Body of pancreas (tissue), 4 donors: Measurements from ENCODE around the gene ZFAND5. TPM values are rescaled to one million over a fixed set of nuclear protein-coding genes. Genes with fewer than 3 reads are reported as not detected.

ENCODE experiments used
- ATAC-seq: fragments of 150-250 bp; one replicate; pipeline ENCODE4 v1.9.1; 2016
- DNase-seq, 4 donors: peaks; one replicate each; pipeline ENCODE4 v3.0.0-alpha.2; 2019
- H3K27ac ChIP-seq, 4 donors: fragments of 200-600 bp; sonication (generic); 1 replicate in 3 of 4; 2 replicates in 1 of 4; pipeline versions ENCODE4 v1.5.1 to v1.6.1; 2016 to 2019; ENCODE audit warnings: mild to moderate bottlenecking in 1 of 4, mixed read lengths in 1 of 4, moderate library complexity in 1 of 4
- H3K27me3 ChIP-seq, 2 donors: fragments of 200-600 bp; sonication (generic); one replicate each; pipeline ENCODE4 v1.6.0; 2016; ENCODE audit warnings: mild to moderate bottlenecking in 1 of 2
- H3K36me3 ChIP-seq, 2 donors: fragments of 200-600 bp; sonication (generic); replicated peaks in 1 of 2; 2 replicates each; pipeline ENCODE4 v1.5.1; 2016; ENCODE audit warnings: low read depth in 2 of 2; ENCODE audit not compliant: insufficient read depth in 1 of 2
- H3K4me1 ChIP-seq: fragments of 200-600 bp; sonication (generic); one replicate; pipeline ENCODE4 v1.6.0; 2016
- H3K4me3 ChIP-seq, 2 donors: fragments of 200-600 bp; sonication (generic); 1 replicate in 1 of 2; 2 replicates in 1 of 2; pipeline ENCODE4 v1.5.1; 2016 to 2019
- H3K9me3 ChIP-seq, 3 donors: fragments of 200-600 bp; sonication (generic); 1 replicate in 2 of 3; 2 replicates in 1 of 3; pipeline ENCODE4 v1.5.1; 2016
- CTCF ChIP-seq, 7 experiments: fragments of 450-650 bp in 4 of 7; fragments of 200-600 bp in 3 of 7; sonication (generic) in 3 of 7; IDR thresholded peaks; one replicate each; pipeline ENCODE4 v1.5.1; 2016 to 2019; ENCODE audit warnings: antibody characterized with exemption in 7 of 7
- POLR2A ChIP-seq, 3 donors: fragments of 450-650 bp; IDR thresholded peaks; one replicate each; pipeline ENCODE4 v1.6.1; 2016; ENCODE audit warnings: antibody characterized with exemption in 3 of 3, mild to moderate bottlenecking in 2 of 3
- WGBS, 2 donors: methylation state at CpG; one replicate each; pipeline ENCODE4 v1.1.5; 2017; 5-methylcytosine and 5-hydroxymethylcytosine counted together
- intact Hi-C: fragments of 100-400 bp; cut with DNase I; formaldehyde crosslinking; loops from one replicate; pipeline ENCODE4 v1.15.1; 2023
- total RNA-seq, 2 donors: library from RNA; depleted of rRNA; stranded (reverse); fragments of >200 nt; gene quantifications; one replicate each; pipeline ENCODE4 v1.1.0, GENCODE V29; 2016

ZFAND5 gene
- total RNA-seq, 2 donors from 2014 or later, result 89.2 to 172 TPM

- H3K27me3 ChIP-seq, result no peaks in the 10 kb centered on the region
- H3K36me3 ChIP-seq, result peaks cover 12 to 19% of the 10 kb centered on the region in 2 donors
- H3K27ac ChIP-seq, result no peak overlapping the region
- 83 to 84% methylated on average over 4 of the region's 4 CpGs for WGBS, 2 donors
- DNase-seq (no peak), ATAC-seq (no peak)
- intact Hi-C loops, result loop anchor here (10.0 kb wide), 2 partner anchors 49 to 241 kb away; no protein-coding TSS in a partner anchor
- no peak overlapping the region for H3K4me3 ChIP-seq
- TF ChIP-seq POLR2A (IDR thresholded peaks at IDR 0.05) (peak in 2 of 3 donors; percentile 5 to 8), CTCF (IDR thresholded peaks at IDR 0.05) (no peak)
- H3K9me3 ChIP-seq, result no peaks in the 10 kb centered on the region
- peaks cover 26% of the 10 kb centered on the region for H3K4me1 ChIP-seq
Observed at GRCh38 chr9:72353455-72354116, 11.4 kb downstream of the ZFAND5 start.

- intact Hi-C loops, result loop anchor here (10.0 kb wide), 2 partner anchors 48 to 242 kb away; no protein-coding TSS in a partner anchor
- ATAC-seq, result no peak
- H3K27me3 ChIP-seq, result no peaks in the 10 kb centered on the region
- no peak for TF ChIP-seq POLR2A (IDR thresholded peaks at IDR 0.05)
- TF ChIP-seq CTCF (IDR thresholded peaks at IDR 0.05), result no peak
- H3K9me3 ChIP-seq, result no peaks in the 10 kb centered on the region
- 63 to 94% methylated on average over 1 to 2 of the region's 2 CpGs for WGBS, 2 donors
- no peak overlapping the region for H3K4me3 ChIP-seq
- DNase-seq, result no peak
- peaks cover 12 to 16% of the 10 kb centered on the region in 2 donors for H3K36me3 ChIP-seq
- H3K4me1 ChIP-seq, result peaks cover 19% of the 10 kb centered on the region
- no peak overlapping the region for H3K27ac ChIP-seq
Observed at GRCh38 chr9:72352911-72353388, 12.1 kb downstream of the ZFAND5 start.

GRCh38 chr9:72351538-72352453 is 13.2 kb downstream of the ZFAND5 start:
- peaks cover 12 to 15% of the 10 kb centered on the region in 2 donors for H3K36me3 ChIP-seq
- no peak for ATAC-seq
- intact Hi-C loops, result loop anchor here (10.0 kb wide), 2 partner anchors 47 to 243 kb away; no protein-coding TSS in a partner anchor
- H3K9me3 ChIP-seq, result no peaks in the 10 kb centered on the region
- no peak for TF ChIP-seq CTCF (IDR thresholded peaks at IDR 0.05)
- no peak for TF ChIP-seq POLR2A (IDR thresholded peaks at IDR 0.05)
- H3K4me3 ChIP-seq, result no peak overlapping the region
- no peak for DNase-seq
- H3K27ac ChIP-seq, result no peak overlapping the region
- no peaks in the 10 kb centered on the region for H3K27me3 ChIP-seq
- H3K4me1 ChIP-seq, result peaks cover 8% of the 10 kb centered on the region
- 89 to 91% methylated on average over 15 of the region's 15 CpGs for WGBS, 2 donors

- ATAC-seq, result no peak
- intact Hi-C loops, result loop anchor here (10.0 kb wide), 2 partner anchors 45 to 245 kb away; no protein-coding TSS in a partner anchor
Observed at GRCh38 chr9:72349911-72350310, 15.1 kb downstream of the ZFAND5 start.

More at GRCh38 chr9:72349911-72350310, 15.1 kb downstream of the ZFAND5 start:
- H3K9me3 ChIP-seq, result no peaks in the 10 kb centered on the region
- TF ChIP-seq CTCF (IDR thresholded peaks at IDR 0.05) (no peak), POLR2A (IDR thresholded peaks at IDR 0.05) (no peak)
- H3K36me3 ChIP-seq, result peaks cover under 1 to 5% of the 10 kb centered on the region in 2 donors
- H3K4me1 ChIP-seq, result no peaks in the 10 kb centered on the region
- 50 to 53% methylated on average over 1 of the region's 1 CpG for WGBS, 2 donors
- H3K4me3 ChIP-seq, result no peak overlapping the region
- DNase-seq, result no peak
- H3K27me3 ChIP-seq, result no peaks in the 10 kb centered on the region
- H3K27ac ChIP-seq, result no peak overlapping the region
